ENCODE measurements around the gene GORAB. TPM values are rescaled to one million over a fixed set of nuclear protein-coding genes. Genes with fewer than 3 reads are reported as not detected.

Gene GORAB
- 10 to 100 TPM in 1 of 2 donors, 1 to 10 TPM in 1; 7.6 to 10.8 TPM for total RNA-seq

GRCh38 chr1:170531758-170532657 lies at the start of gene GORAB:
GORAB (plus strand) TSS chr1:170532166; CDS start chr1:170532224, 58 bp downstream.
- ATAC-seq (replicated peaks), result peak; percentile 98
- no peaks in the 10 kb centered on the region for H3K9me3 Mint-ChIP-seq
- peaks cover 17% of the 10 kb centered on the region for H3K36me3 Mint-ChIP-seq (ENCODE audit: low read depth)
- no peak within 1 kb of the TSS for H3K27ac Mint-ChIP-seq
- H3K4me3 Mint-ChIP-seq, result no peak within 1 kb of the TSS
- H3K27me3 Mint-ChIP-seq, result no peaks in the 10 kb centered on the region
- peaks cover 7% of the 10 kb centered on the region for H3K4me1 Mint-ChIP-seq

GRCh38 chr1:170483051-170483450 lies 48.9 kb upstream of the GORAB start:
- Mint-ChIP-seq H3K4me1 (no peaks in the 10 kb centered on the region), H3K27me3 (peaks cover 26% of the 10 kb centered on the region), H3K9me3 (no peaks in the 10 kb centered on the region), H3K4me3 (no peak overlapping the region), H3K36me3 (ENCODE audit: low read depth) (no peaks in the 10 kb centered on the region), H3K27ac (no peak overlapping the region)
- ATAC-seq (replicated peaks), result no peak

GRCh38 chr1:170487503-170487902 lies 44.5 kb upstream of the GORAB start:
- peaks cover 33% of the 10 kb centered on the region for H3K27me3 Mint-ChIP-seq
- H3K9me3 Mint-ChIP-seq, result no peaks in the 10 kb centered on the region
- no peak for ATAC-seq (replicated peaks)
- no peak overlapping the region for H3K27ac Mint-ChIP-seq
- H3K4me3 Mint-ChIP-seq, result no peak overlapping the region
- H3K36me3 Mint-ChIP-seq (ENCODE audit: low read depth), result no peaks in the 10 kb centered on the region
- no peaks in the 10 kb centered on the region for H3K4me1 Mint-ChIP-seq

GRCh38 chr1:170491291-170491690 lies 40.7 kb upstream of the GORAB start:
- Mint-ChIP-seq H3K36me3 (ENCODE audit: low read depth) (no peaks in the 10 kb centered on the region), H3K4me1 (peaks cover 7% of the 10 kb centered on the region), H3K4me3 (no peak overlapping the region), H3K27me3 (peaks cover 21% of the 10 kb centered on the region), H3K27ac (no peak overlapping the region), H3K9me3 (no peaks in the 10 kb centered on the region)
- no peak for ATAC-seq (replicated peaks)

GRCh38 chr1:170494369-170494768 lies 37.6 kb upstream of the GORAB start:
- H3K27me3 Mint-ChIP-seq, result peaks cover 12% of the 10 kb centered on the region

GRCh38 chr1:170495006-170495405 lies 37.0 kb upstream of the GORAB start:
- Mint-ChIP-seq H3K9me3 (no peaks in the 10 kb centered on the region), H3K27ac (no peak overlapping the region), H3K4me3 (no peak overlapping the region), H3K4me1 (peaks cover 7% of the 10 kb centered on the region), H3K36me3 (ENCODE audit: low read depth) (no peaks in the 10 kb centered on the region), H3K27me3 (peaks cover 9% of the 10 kb centered on the region)
- ATAC-seq (replicated peaks), result no peak

More at GRCh38 chr1:170494369-170494768, 37.6 kb upstream of the GORAB start:
- Mint-ChIP-seq H3K9me3 (no peaks in the 10 kb centered on the region), H3K4me1 (peaks cover 7% of the 10 kb centered on the region), H3K4me3 (no peak overlapping the region), H3K36me3 (ENCODE audit: low read depth) (no peaks in the 10 kb centered on the region), H3K27ac (no peak overlapping the region)
- no peak for ATAC-seq (replicated peaks)

GRCh38 chr1:170498876-170499275 lies 33.1 kb upstream of the GORAB start:
- H3K27ac Mint-ChIP-seq, result no peak overlapping the region
- peaks cover 12% of the 10 kb centered on the region for H3K27me3 Mint-ChIP-seq
- ATAC-seq (replicated peaks), result no peak
- H3K4me1 Mint-ChIP-seq, result peaks cover 7% of the 10 kb centered on the region
- no peaks in the 10 kb centered on the region for H3K9me3 Mint-ChIP-seq
- no peaks in the 10 kb centered on the region for H3K36me3 Mint-ChIP-seq (ENCODE audit: low read depth)
- no peak overlapping the region for H3K4me3 Mint-ChIP-seq

GRCh38 chr1:170503665-170504064 lies 28.3 kb upstream of the GORAB start:
- H3K36me3 Mint-ChIP-seq (ENCODE audit: low read depth), result no peaks in the 10 kb centered on the region
- H3K27me3 Mint-ChIP-seq, result peaks cover 27% of the 10 kb centered on the region
- H3K27ac Mint-ChIP-seq, result no peak overlapping the region
- H3K4me1 Mint-ChIP-seq, result no peaks in the 10 kb centered on the region
- H3K9me3 Mint-ChIP-seq, result peaks cover 5% of the 10 kb centered on the region
- no peak for ATAC-seq (replicated peaks)
- no peak overlapping the region for H3K4me3 Mint-ChIP-seq

GRCh38 chr1:170510163-170510562 lies 21.8 kb upstream of the GORAB start:
- Mint-ChIP-seq H3K27me3 (peaks cover 20% of the 10 kb centered on the region), H3K9me3 (peaks cover 5% of the 10 kb centered on the region), H3K27ac (no peak overlapping the region), H3K4me1 (no peaks in the 10 kb centered on the region), H3K4me3 (no peak overlapping the region), H3K36me3 (ENCODE audit: low read depth) (no peaks in the 10 kb centered on the region)
- ATAC-seq (replicated peaks), result no peak

- peaks cover 20% of the 10 kb centered on the region for H3K27me3 Mint-ChIP-seq
- no peaks in the 10 kb centered on the region for H3K36me3 Mint-ChIP-seq (ENCODE audit: low read depth)
- H3K4me3 Mint-ChIP-seq, result no peak overlapping the region
- H3K27ac Mint-ChIP-seq, result no peak overlapping the region
- H3K4me1 Mint-ChIP-seq, result no peaks in the 10 kb centered on the region
- no peak for ATAC-seq (replicated peaks)
- peaks cover 5% of the 10 kb centered on the region for H3K9me3 Mint-ChIP-seq
These were observed 20.9 kb upstream of the GORAB start for GRCh38 chr1:170511038-170511437.

GRCh38 chr1:170513138-170513537 lies 18.8 kb upstream of the GORAB start:
- Mint-ChIP-seq H3K4me1 (no peaks in the 10 kb centered on the region), H3K9me3 (no peaks in the 10 kb centered on the region), H3K27ac (no peak overlapping the region), H3K27me3 (peaks cover 11% of the 10 kb centered on the region), H3K4me3 (no peak overlapping the region), H3K36me3 (ENCODE audit: low read depth) (no peaks in the 10 kb centered on the region)
- ATAC-seq (replicated peaks), result no peak

- no peak for ATAC-seq (replicated peaks)
- Mint-ChIP-seq H3K4me3 (no peak overlapping the region), H3K4me1 (no peaks in the 10 kb centered on the region), H3K27ac (no peak overlapping the region), H3K9me3 (no peaks in the 10 kb centered on the region), H3K27me3 (peaks cover 19% of the 10 kb centered on the region), H3K36me3 (ENCODE audit: low read depth) (no peaks in the 10 kb centered on the region)
These were observed 13.7 kb upstream of the GORAB start for GRCh38 chr1:170518185-170518834.

GRCh38 chr1:170518965-170519364 lies 13.0 kb upstream of the GORAB start:
- no peak for ATAC-seq (replicated peaks)

GRCh38 chr1:170520601-170521000 lies 11.4 kb upstream of the GORAB start:
- H3K9me3 Mint-ChIP-seq, result no peaks in the 10 kb centered on the region
- H3K4me1 Mint-ChIP-seq, result no peaks in the 10 kb centered on the region
- H3K36me3 Mint-ChIP-seq (ENCODE audit: low read depth), result no peaks in the 10 kb centered on the region
- ATAC-seq (replicated peaks), result no peak
- H3K27me3 Mint-ChIP-seq, result peaks cover 29% of the 10 kb centered on the region
- H3K4me3 Mint-ChIP-seq, result no peak overlapping the region
- H3K27ac Mint-ChIP-seq, result no peak overlapping the region

More at GRCh38 chr1:170518965-170519364, 13.0 kb upstream of the GORAB start:
- Mint-ChIP-seq H3K9me3 (no peaks in the 10 kb centered on the region), H3K27me3 (peaks cover 23% of the 10 kb centered on the region), H3K36me3 (ENCODE audit: low read depth) (no peaks in the 10 kb centered on the region), H3K4me3 (no peak overlapping the region), H3K27ac (no peak overlapping the region), H3K4me1 (no peaks in the 10 kb centered on the region)

- Mint-ChIP-seq H3K36me3 (ENCODE audit: low read depth) (no peaks in the 10 kb centered on the region), H3K27me3 (peaks cover 29% of the 10 kb centered on the region), H3K4me3 (no peak overlapping the region), H3K4me1 (no peaks in the 10 kb centered on the region), H3K9me3 (no peaks in the 10 kb centered on the region), H3K27ac (no peak overlapping the region)
- no peak for ATAC-seq (replicated peaks)
These were observed 10.1 kb upstream of the GORAB start for GRCh38 chr1:170521818-170522217.

All from activated T-helper 17 cell treated with anti-CD3 and anti-CD28 coated beads, Interleukin-2, amount 50 U/mL, for 72 hours (primary cell).